Duodenal mucosa (tissue), 2 donors: ENCODE data around the gene GALNT13.
A peak's percentile ranks its signal among the peaks of the same experiment; 100 is the strongest.

ENCODE experiments used
- H3K27ac ChIP-seq: one replicate; pipeline ENCODE4 v1.7.0; 2013; ENCODE audit warnings: low read depth, low read length
- H3K27me3 ChIP-seq, 2 donors: one replicate each; pipeline ENCODE4 v1.7.0; 2013; ENCODE audit warnings: low read length in 2 of 2, control low read depth in 1 of 2; ENCODE audit not compliant: insufficient read depth in 2 of 2, control insufficient read depth in 1 of 2
- H3K36me3 ChIP-seq, 2 donors: one replicate each; pipeline ENCODE4 v1.7.0; 2013; ENCODE audit warnings: low read length in 2 of 2, control low read depth in 1 of 2; ENCODE audit not compliant: insufficient read depth in 2 of 2, control insufficient read depth in 1 of 2
- H3K4me1 ChIP-seq, 2 donors: one replicate each; pipeline ENCODE4 v1.7.0; 2013; ENCODE audit warnings: low read length in 2 of 2, control low read depth in 1 of 2; ENCODE audit not compliant: insufficient read depth in 2 of 2, control insufficient read depth in 1 of 2
- H3K4me3 ChIP-seq, 2 donors: one replicate each; pipeline ENCODE4 v1.7.0; 2013; ENCODE audit warnings: low read length in 2 of 2, low read depth in 1 of 2
- H3K9ac ChIP-seq, 2 donors: one replicate each; pipeline ENCODE4 v1.7.0; 2013; ENCODE audit warnings: low read length in 2 of 2, low read depth in 1 of 2
- H3K9me3 ChIP-seq, 2 donors: one replicate each; pipeline ENCODE4 v1.7.0; 2013; ENCODE audit warnings: low read length in 2 of 2, control low read depth in 1 of 2; ENCODE audit not compliant: control insufficient read depth in 1 of 2

Gene GALNT13

DNA sequence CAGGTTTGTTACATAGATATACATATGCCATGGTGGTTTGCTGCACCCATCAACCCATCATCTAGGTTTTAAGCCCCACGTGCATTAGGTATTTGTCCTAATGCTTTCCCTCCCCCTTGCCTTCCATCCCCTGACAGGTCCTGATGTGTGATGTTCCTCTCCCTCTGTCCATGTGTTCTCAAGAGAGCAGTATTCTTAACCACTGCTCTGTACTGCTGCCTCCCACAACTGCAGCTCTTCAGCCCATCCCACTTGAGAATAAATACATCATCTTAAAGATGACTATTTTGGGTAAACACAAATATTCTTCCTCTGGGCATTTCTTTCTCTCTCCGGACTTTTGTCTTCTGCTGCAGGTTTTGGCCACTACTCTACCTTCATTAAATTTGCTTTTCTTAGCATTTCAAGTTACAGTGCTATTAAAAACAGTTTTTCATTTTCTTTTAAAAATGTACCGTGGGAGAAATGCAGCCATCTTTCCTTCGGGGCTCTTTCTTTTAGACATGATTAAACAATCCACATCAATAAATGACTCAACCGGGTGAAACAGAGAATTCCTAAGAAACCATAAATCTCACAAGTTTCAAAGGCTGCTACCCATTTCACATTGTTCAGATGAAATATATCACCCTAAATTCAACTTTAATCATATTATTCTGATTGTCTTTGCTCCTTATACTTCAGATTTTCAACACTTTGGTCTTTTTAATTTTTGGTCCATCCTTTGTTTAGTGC, 323.4 kb downstream of the GALNT13 start:
- Histone ChIP-seq H3K27me3 (no peaks in the 10 kb centered on the region), H3K27ac (no peak overlapping the region), H3K9me3 (no peaks in the 10 kb centered on the region), H3K4me1 (no peaks in the 10 kb centered on the region), H3K9ac (no peak overlapping the region), H3K4me3 (no peak overlapping the region), H3K36me3 (no peaks in the 10 kb centered on the region)

DNA sequence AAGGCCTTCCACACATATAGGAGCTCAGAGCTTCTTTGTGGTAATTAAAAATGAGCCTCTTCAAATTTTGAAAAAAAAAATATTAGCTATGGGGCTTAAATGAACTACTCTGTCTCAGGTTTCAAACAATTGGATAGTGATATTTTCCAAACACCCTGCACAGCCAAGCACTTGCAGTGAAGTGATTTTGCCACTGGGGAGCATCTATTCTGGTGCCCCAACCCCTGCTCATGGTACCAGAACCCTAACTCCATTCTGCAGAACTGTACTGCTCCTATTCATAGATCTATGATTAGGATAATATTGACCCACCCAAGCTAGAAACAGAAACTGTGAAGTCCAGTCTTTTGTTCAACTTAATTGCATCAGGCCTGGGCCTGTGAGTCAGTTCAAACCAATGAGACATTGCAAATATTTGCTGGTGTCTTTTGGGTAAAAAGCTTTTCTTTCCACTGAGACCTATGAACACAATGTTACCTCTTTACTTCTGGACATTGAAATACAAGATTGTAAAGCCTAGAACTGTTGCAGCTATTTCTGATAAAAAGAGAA, 324.0 kb downstream of the GALNT13 start:
- Histone ChIP-seq H3K27me3 (no peaks in the 10 kb centered on the region), H3K4me1 (no peaks in the 10 kb centered on the region), H3K27ac (no peak overlapping the region), H3K36me3 (no peaks in the 10 kb centered on the region), H3K9ac (no peak overlapping the region), H3K4me3 (no peak overlapping the region), H3K9me3 (no peaks in the 10 kb centered on the region)

DNA sequence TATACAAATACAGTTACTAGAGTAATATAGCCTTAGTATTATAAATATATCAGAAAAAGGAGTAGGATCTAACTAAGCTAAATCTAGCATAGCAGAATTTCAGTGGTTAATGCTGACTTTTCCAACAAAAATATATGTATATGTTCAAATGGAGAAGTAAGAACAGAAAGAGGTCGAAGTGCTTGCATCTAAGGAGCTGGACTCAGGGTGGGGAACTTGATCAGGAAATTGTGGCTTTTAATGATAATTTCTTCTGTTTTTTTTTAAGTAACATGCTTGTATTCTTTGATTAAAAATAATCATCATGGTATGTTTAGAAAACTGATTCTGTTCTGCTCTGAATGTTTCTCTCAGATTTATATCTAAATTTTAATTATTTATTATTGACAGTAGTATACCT, 327.1 kb downstream of the GALNT13 start:
- Histone ChIP-seq H3K27ac (no peak overlapping the region), H3K27me3 (no peaks in the 10 kb centered on the region), H3K9ac (no peak overlapping the region), H3K9me3 (no peaks in the 10 kb centered on the region), H3K4me1 (peaks cover 4% of the 10 kb centered on the region in 2 donors), H3K36me3 (no peaks in the 10 kb centered on the region), H3K4me3 (no peak overlapping the region)

DNA sequence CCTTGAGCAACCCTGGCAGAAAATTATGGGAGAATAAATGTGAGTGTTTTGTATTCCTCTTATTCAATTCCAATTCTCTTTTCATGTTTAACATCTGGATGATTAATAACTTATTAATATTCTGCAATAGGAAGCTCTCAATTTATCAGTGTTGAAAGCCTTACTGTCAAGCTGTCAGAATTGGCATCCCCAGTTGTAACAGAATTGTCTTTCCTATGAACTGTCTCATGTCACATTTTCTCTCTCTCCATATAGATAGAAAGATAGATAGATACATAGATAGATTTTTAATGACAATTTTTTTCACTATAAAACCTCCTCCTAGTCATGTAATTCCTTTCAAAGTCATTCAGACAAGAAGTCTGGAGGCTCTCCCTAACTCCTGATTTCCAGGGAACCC, 331.5 kb downstream of the GALNT13 start:
- Histone ChIP-seq H3K9ac (no peak overlapping the region), H3K36me3 (no peaks in the 10 kb centered on the region), H3K4me1 (peaks cover 8 to 28% of the 10 kb centered on the region in 2 donors), H3K4me3 (no peak overlapping the region), H3K9me3 (no peaks in the 10 kb centered on the region), H3K27ac (no peak overlapping the region), H3K27me3 (no peaks in the 10 kb centered on the region)

DNA sequence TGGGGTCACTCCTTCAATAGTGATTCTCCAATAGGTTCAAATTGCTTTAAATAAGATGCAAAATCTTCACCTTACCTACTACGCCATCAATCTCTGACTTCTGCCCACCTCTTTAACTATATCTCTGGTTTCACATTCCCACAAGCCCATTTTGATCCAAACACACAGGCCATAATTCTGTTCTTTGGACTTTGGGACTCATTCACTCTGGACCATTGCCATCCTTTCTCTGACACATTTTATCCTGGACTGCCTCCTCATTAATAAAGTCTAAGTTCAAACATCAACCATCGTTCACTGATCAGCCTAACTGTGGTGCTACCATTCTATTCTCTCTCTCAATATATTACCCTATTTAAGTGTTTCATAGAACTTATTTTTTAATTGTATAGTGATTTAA, 332.2 kb downstream of the GALNT13 start:
- Histone ChIP-seq H3K4me3 (peak overlapping the region in 1 of 2 donors; percentile 19), H3K9me3 (no peaks in the 10 kb centered on the region), H3K36me3 (no peaks in the 10 kb centered on the region), H3K27ac (no peak overlapping the region), H3K27me3 (no peaks in the 10 kb centered on the region), H3K4me1 (peaks cover 8 to 32% of the 10 kb centered on the region in 2 donors), H3K9ac (no peak overlapping the region)

DNA sequence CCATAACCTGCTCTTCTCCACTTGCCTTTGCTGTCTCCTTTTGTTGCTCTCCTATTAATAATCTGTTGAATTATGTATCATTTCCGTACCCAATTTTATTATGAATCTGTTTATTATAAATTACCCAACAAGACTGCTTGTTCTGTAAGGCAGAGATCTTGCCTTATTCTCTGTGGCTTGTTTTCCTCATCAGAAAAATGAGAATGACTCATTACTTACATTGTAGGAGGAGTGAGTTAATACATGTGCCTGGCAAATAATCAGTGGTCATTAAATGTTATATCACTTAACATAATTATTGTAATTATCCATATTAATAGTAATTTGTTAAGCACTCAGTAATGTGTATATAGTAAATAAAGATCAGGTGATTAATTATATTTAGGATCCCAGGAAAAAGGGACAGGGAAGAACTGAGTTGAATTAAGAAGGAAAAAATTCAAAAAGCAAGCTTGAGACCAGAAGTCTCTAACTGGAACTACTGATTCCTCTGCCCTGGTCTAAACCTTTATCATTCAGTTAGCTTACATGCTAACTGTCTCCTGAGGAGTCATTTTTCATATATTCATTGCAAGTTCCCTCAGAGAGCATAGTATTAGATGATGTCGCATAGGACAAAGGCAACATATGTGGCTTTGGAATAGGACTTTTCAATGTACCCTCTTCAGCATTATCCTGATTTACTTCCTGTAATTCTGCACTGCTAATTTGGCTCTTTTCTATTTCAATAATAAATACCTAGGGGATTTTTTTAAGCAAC, 335.7 kb downstream of the GALNT13 start:
- Histone ChIP-seq H3K36me3 (no peaks in the 10 kb centered on the region), H3K4me3 (no peak overlapping the region), H3K27me3 (no peaks in the 10 kb centered on the region), H3K4me1 (peaks cover 8 to 37% of the 10 kb centered on the region in 2 donors), H3K9ac (no peak overlapping the region), H3K9me3 (no peaks in the 10 kb centered on the region), H3K27ac (no peak overlapping the region)

DNA sequence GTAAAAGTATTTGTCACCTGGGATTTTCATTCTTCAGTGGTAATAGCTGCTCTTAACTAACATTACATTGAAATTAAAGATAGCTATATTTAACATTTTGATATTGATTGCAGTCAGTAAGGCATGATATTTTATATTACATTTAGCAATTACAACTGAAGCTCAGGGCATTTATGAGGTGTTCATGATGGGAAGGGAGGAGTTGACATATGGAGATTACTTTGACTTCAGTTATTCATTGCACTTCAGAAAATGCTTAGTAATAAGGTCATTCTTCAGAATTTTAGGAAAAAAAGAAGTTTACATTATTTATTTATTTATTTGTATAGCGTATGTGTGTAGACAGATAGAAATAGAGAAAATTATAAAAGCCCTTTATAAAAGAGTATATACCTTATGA, 352.0 kb downstream of the GALNT13 start:
- H3K27ac ChIP-seq, result no peak overlapping the region
- no peak overlapping the region for H3K9ac ChIP-seq
- no peak overlapping the region for H3K4me3 ChIP-seq
- H3K27me3 ChIP-seq, result no peaks in the 10 kb centered on the region
- H3K36me3 ChIP-seq, result no peaks in the 10 kb centered on the region
- H3K4me1 ChIP-seq, result no peaks in the 10 kb centered on the region
- no peaks in the 10 kb centered on the region for H3K9me3 ChIP-seq

DNA sequence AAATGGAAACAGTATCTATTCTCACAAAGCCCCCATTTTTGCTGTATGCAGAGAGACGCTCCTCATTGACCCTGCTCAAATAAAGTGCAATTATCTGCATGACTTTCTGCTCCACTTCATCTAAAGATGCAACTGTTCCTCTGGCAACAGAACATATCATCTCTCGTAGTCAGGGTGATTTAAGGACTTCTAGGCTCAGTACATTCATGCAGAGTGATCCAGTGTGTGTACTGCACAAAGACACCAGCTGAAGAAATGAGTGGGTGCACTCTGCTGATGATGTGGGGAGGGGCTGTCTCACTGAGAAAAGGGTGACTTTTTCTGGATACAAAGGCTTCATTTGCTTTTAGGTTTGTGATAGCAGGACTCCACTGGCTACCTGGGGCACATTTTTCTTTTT, 355.2 kb downstream of the GALNT13 start:
- peaks cover 0 to 13% of the 10 kb centered on the region in 2 donors for H3K4me1 ChIP-seq
- H3K27ac ChIP-seq, result no peak overlapping the region
- no peak overlapping the region for H3K9ac ChIP-seq
- H3K9me3 ChIP-seq, result no peaks in the 10 kb centered on the region
- H3K27me3 ChIP-seq, result no peaks in the 10 kb centered on the region
- no peak overlapping the region for H3K4me3 ChIP-seq
- H3K36me3 ChIP-seq, result no peaks in the 10 kb centered on the region

DNA sequence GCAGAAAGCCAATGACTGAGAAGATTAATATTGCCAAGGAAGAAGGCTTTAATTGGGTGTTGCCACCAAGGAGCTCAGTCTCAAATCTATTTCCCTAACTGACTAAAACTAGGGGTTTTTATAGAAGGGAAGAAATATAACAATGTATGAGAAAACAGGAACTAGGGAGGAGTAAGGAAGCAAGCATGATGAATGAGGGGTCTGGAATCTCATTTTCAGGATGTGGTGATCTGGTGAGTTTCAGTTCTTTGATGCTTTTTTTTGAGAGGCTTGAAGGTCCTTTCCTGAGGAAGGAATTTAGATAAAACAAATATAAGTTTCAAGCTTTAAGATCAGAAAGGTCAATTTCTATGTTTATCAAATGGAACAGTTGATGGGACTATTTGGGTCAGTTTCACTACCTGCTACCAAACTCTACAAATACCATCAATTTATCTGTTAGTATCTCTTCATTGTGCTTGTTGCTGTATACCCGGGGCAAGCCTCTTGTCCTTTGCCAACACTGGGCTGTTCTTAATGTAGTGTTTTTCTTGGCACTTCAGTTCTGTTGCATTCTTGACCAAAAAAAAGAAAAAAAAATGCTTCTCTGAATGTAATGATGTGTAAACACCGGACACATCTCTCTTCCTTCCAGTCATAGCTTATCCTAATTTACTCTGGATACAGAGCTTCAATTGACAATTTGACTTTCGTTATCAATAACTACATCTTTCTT, 357.0 kb downstream of the GALNT13 start:
- Histone ChIP-seq H3K9ac (no peak overlapping the region), H3K4me1 (peaks cover 10 to 24% of the 10 kb centered on the region in 2 donors), H3K9me3 (no peaks in the 10 kb centered on the region), H3K27me3 (no peaks in the 10 kb centered on the region), H3K4me3 (no peak overlapping the region), H3K36me3 (no peaks in the 10 kb centered on the region), H3K27ac (no peak overlapping the region)

DNA sequence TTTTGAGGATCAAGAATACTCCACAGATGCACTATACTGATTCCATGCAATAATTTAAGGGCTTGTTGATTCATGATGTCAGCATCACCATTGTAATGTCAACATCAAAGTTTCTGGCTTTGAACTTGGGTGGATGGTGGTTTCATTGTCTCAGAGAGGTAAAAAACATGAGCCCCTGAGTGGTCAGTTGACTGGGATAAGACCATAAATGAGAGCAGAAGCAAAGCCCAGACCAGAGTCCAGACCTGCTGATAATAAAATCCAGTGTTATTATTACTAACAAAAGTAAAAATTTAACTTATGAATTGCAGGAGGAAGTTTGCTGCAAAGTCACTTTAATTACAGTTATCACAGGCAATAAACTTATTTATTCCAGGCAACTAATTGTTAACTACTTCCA, 358.2 kb downstream of the GALNT13 start:
- peaks cover 12 to 26% of the 10 kb centered on the region in 2 donors for H3K4me1 ChIP-seq
- no peak overlapping the region for H3K9ac ChIP-seq
- peak overlapping the region in 1 of 2 donors; percentile 19 for H3K4me3 ChIP-seq
- no peak overlapping the region for H3K27ac ChIP-seq
- no peaks in the 10 kb centered on the region for H3K27me3 ChIP-seq
- H3K9me3 ChIP-seq, result no peaks in the 10 kb centered on the region
- H3K36me3 ChIP-seq, result no peaks in the 10 kb centered on the region
